ENCODE results near the gene CP. TPM values are rescaled to one million over a fixed set of nuclear protein-coding genes. Genes with fewer than 3 reads are reported as not detected.
A peak's percentile ranks its signal among the peaks of the same experiment; 100 is the strongest.
"Not testable (repeated sequence)": the region's sequence is repeated elsewhere in the genome, so short reads cannot be mapped to it uniquely, and the experiment has no call there.

Gene CP
- total RNA-seq, 2 experiments from 2014 or later, result not detected

- H3K79me2 ChIP-seq (ENCODE audit: insufficient read depth, low read depth, low read length), result no peaks in the 10 kb centered on the region
- H3K4me3 ChIP-seq (ENCODE audit: low read depth, low read length, poor library complexity, severe bottlenecking), result no peak overlapping the region
- H4K20me1 ChIP-seq (ENCODE audit: insufficient read depth, low read length), result no peaks in the 10 kb centered on the region
- peaks cover 5% of the 10 kb centered on the region for H3K4me1 ChIP-seq (ENCODE audit: insufficient read depth, low read length, poor library complexity, severe bottlenecking)
- TF ChIP-seq EZH2phosphoT487 (IDR thresholded peaks at IDR 0.05; ENCODE audit: borderline replicate concordance, low read depth, low read length), result no peak
- no peak for TF ChIP-seq CTCF (conservative IDR thresholded peaks at IDR 0.05; ENCODE audit: low read length)
- peak overlapping the region; percentile 30 for H3K4me2 ChIP-seq (ENCODE audit: low read length)
- H2AFZ ChIP-seq (ENCODE audit: low read length), result peak overlapping the region; percentile 64
- CTCF ChIA-PET (ENCODE audit: unreplicated experiment), result no interaction called here
- H3K36me3 ChIP-seq (ENCODE audit: insufficient read depth, low read length), result no peaks in the 10 kb centered on the region
- no TSS peak for BruUV-seq (replicated peaks)
- intact Hi-C loops (cut with micrococcal nuclease; ENCODE audit: unreplicated experiment), result no loop called here
- no peaks in the 10 kb centered on the region for H3K9me3 ChIP-seq (ENCODE audit: low read length)
- DNase-seq (ENCODE audit: low spot score), result no peak
- POLR2A ChIA-PET, result interaction anchor here (0.6 to 1.3 kb wide), 7 partner anchors 12 to 219 kb away, joined by 3 to 5 read pairs (median 4); no protein-coding TSS in a partner anchor
- H3K9me2 ChIP-seq (ENCODE audit: insufficient read depth, low read length), result no peaks in the 10 kb centered on the region
- H3K27ac ChIP-seq (ENCODE audit: low read depth, low read length, poor library complexity, severe bottlenecking), result no peak overlapping the region
Observed at GRCh38 chr3:149224736-149225594, 3.3 kb upstream of the CP start.

GRCh38 chr3:149223461-149223820, 1.8 kb upstream of the CP start:
- H3K4me1 ChIP-seq (ENCODE audit: insufficient read depth, low read length, poor library complexity, severe bottlenecking), result peaks cover 5% of the 10 kb centered on the region
- ChIA-PET POLR2A (interaction anchor here (0.6 kb wide), 1 partner anchor 35 kb away, joined by 3 read pairs; no protein-coding TSS in a partner anchor), CTCF (ENCODE audit: unreplicated experiment) (no interaction called here)
- intact Hi-C loops (cut with micrococcal nuclease; ENCODE audit: unreplicated experiment), result no loop called here
- no peak for TF ChIP-seq CTCF (conservative IDR thresholded peaks at IDR 0.05; ENCODE audit: low read length)
- no peak overlapping the region for H3K4me3 ChIP-seq (ENCODE audit: low read depth, low read length, poor library complexity, severe bottlenecking)
- no peaks in the 10 kb centered on the region for H3K9me2 ChIP-seq (ENCODE audit: insufficient read depth, low read length)
- H3K27ac ChIP-seq (ENCODE audit: low read depth, low read length, poor library complexity, severe bottlenecking), result no peak overlapping the region
- no peaks in the 10 kb centered on the region for H3K36me3 ChIP-seq (ENCODE audit: insufficient read depth, low read length)
- no peaks in the 10 kb centered on the region for H3K9me3 ChIP-seq (ENCODE audit: low read length)
- no peak overlapping the region for H3K4me2 ChIP-seq (ENCODE audit: low read length)
- H4K20me1 ChIP-seq (ENCODE audit: insufficient read depth, low read length), result no peaks in the 10 kb centered on the region
- DNase-seq (ENCODE audit: low spot score), result no peak
- BruUV-seq (replicated peaks), result no TSS peak
- H2AFZ ChIP-seq (ENCODE audit: low read length), result 0 out of 2 replicates have a peak overlapping the region, but pooled peaks have one; percentile 22
- H3K79me2 ChIP-seq (ENCODE audit: insufficient read depth, low read depth, low read length), result no peaks in the 10 kb centered on the region

- H3K9me3 ChIP-seq (ENCODE audit: low read length); H3K27ac ChIP-seq (ENCODE audit: low read depth, low read length, poor library complexity, severe bottlenecking); DNase-seq (ENCODE audit: low spot score); H2AFZ ChIP-seq (ENCODE audit: low read length); H4K20me1 ChIP-seq (ENCODE audit: insufficient read depth, low read length); intact Hi-C loops (cut with micrococcal nuclease; ENCODE audit: unreplicated experiment); H3K4me2 ChIP-seq (ENCODE audit: low read length); H3K79me2 ChIP-seq (ENCODE audit: insufficient read depth, low read depth, low read length); H3K9me2 ChIP-seq (ENCODE audit: insufficient read depth, low read length); POLR2A ChIA-PET; H3K4me3 ChIP-seq (ENCODE audit: low read depth, low read length, poor library complexity, severe bottlenecking); H3K4me1 ChIP-seq (ENCODE audit: insufficient read depth, low read length, poor library complexity, severe bottlenecking); H3K36me3 ChIP-seq (ENCODE audit: insufficient read depth, low read length); CTCF ChIA-PET (ENCODE audit: unreplicated experiment); BruUV-seq (replicated peaks): not testable (repeated sequence)
Observed at GRCh38 chr3:149219380-149220121, 2.1 kb downstream of the CP start.
